SK-N-SH (cell line): ENCODE measurements around the gene CP. TPM values are rescaled to one million over a fixed set of nuclear protein-coding genes. Genes with fewer than 3 reads are reported as not detected.

Source experiments
- CTCF ChIA-PET: fragments of 300-600, 350-600 bp; formaldehyde crosslinking; extraction: SDS; loops from one replicate; lab custom pipeline; 2021; lab: Yijun Ruan, JAX
- POLR2A ChIA-PET: fragments of 350-600 bp; sonication (Branson Sonifier 250); formaldehyde crosslinking; extraction: SDS; loops from one replicate; lab custom pipeline; 2020; ENCODE audit warnings: antibody characterized with exemption, inconsistent platforms; lab: Yijun Ruan, JAX
- DNase-seq: peaks from one replicate; pipeline ENCODE4 v3.0.0; 2012
- H2AFZ ChIP-seq: fragments of 200-600 bp; sonication (generic); 2 replicates; pipeline ENCODE4 v1.8.1; 2016; ENCODE audit warnings: antibody characterized with exemption, mild to moderate bottlenecking, low read depth
- H3F3A ChIP-seq: fragments of 200-600 bp; sonication (generic); replicated peaks from 2 replicates; pipeline ENCODE3; 2016; ENCODE audit warnings: antibody characterized with exemption, mild to moderate bottlenecking; ENCODE audit not compliant: insufficient read depth
- H3K27ac ChIP-seq, 2 experiments: fragments of 200-500 bp in 1 of 2; fragments of 200-600 bp in 1 of 2; sonication (Bioruptor generic) in 1 of 2; sonication (generic), shearing (Covaris generic) in 1 of 2; 2 replicates each; pipeline versions ENCODE4 v1.5.1 to v1.6.1; 2014 to 2016; ENCODE audit warnings: low read depth in 2 of 2, inconsistent platforms in 1 of 2, low read length in 1 of 2, mild to moderate bottlenecking in 1 of 2, mixed read lengths in 1 of 2
- H3K27me3 ChIP-seq: fragments of 200-600 bp; sonication (generic), shearing (Covaris generic); 2 replicates; pipeline ENCODE4 v1.6.1; 2016; ENCODE audit warnings: mixed run types; ENCODE audit not compliant: insufficient read depth
- H3K36me3 ChIP-seq, 2 experiments: fragments of 200-500 bp in 1 of 2; fragments of 200-600 bp in 1 of 2; sonication (Bioruptor generic) in 1 of 2; sonication (generic) in 1 of 2; replicated peaks in 1 of 2; 2 replicates each; pipeline versions ENCODE3 to v1.5.1; 2014 to 2016; ENCODE audit warnings: low read length in 1 of 2, mild to moderate bottlenecking in 1 of 2; ENCODE audit not compliant: insufficient read depth in 2 of 2, control insufficient read depth in 1 of 2
- H3K4me1 ChIP-seq, 2 experiments: fragments of 200-500 bp in 1 of 2; fragments of 200-600 bp in 1 of 2; sonication (Bioruptor generic) in 1 of 2; sonication (generic), shearing (Covaris generic) in 1 of 2; 2 replicates each; pipeline versions ENCODE4 v1.5.1 to v1.6.1; 2014 to 2016; ENCODE audit warnings: low read depth in 1 of 2, low read length in 1 of 2, mixed run types in 1 of 2; ENCODE audit not compliant: insufficient read depth in 2 of 2, control insufficient read depth in 1 of 2
- H3K4me2 ChIP-seq: fragments of 200-600 bp; sonication (generic), shearing (Covaris generic); 2 replicates; pipeline ENCODE4 v1.6.1; 2017; ENCODE audit warnings: mixed run types
- H3K4me3 ChIP-seq, 2 experiments: fragments of 200-500 bp in 1 of 2; fragments of 200-600 bp in 1 of 2; sonication (Bioruptor generic) in 1 of 2; sonication (generic), shearing (Covaris generic) in 1 of 2; 2 replicates each; pipeline versions ENCODE4 v1.5.1 to v1.8.1; 2014 to 2016; ENCODE audit warnings: low read depth in 2 of 2, inconsistent platforms in 1 of 2, low read length in 1 of 2, mild to moderate bottlenecking in 1 of 2, mixed read lengths in 1 of 2, moderate library complexity in 1 of 2
- H3K79me2 ChIP-seq: fragments of 200-600 bp; sonication (generic); 2 replicates; pipeline ENCODE4 v1.8.1; 2017; ENCODE audit warnings: mild to moderate bottlenecking; ENCODE audit not compliant: insufficient read depth
- H3K9ac ChIP-seq: fragments of 200-600 bp; sonication (generic); 2 replicates; pipeline ENCODE4 v1.6.1; 2017; ENCODE audit warnings: mixed run types
- H3K9me2 ChIP-seq: fragments of 200-600 bp; sonication (generic); 2 replicates; pipeline ENCODE4 v1.6.1; 2017; ENCODE audit warnings: mixed run types
- H3K9me3 ChIP-seq: fragments of 200-600 bp; sonication (generic); 2 replicates; pipeline ENCODE4 v1.6.1; 2017; ENCODE audit warnings: mixed run types, mild to moderate bottlenecking, moderate library complexity
- H4K20me1 ChIP-seq: fragments of 200-600 bp; sonication (generic); 2 replicates; pipeline ENCODE4 v1.6.1; 2017; ENCODE audit warnings: mild to moderate bottlenecking, mixed run types; ENCODE audit not compliant: insufficient read depth
- CHD2 ChIP-seq: fragments of 150-350 bp; IDR thresholded peaks from 2 replicates; pipeline ENCODE4 v1.6.1; 2018; ENCODE audit warnings: low read length; ENCODE audit not compliant: partially characterized antibody
- CTCF ChIP-seq: fragments of 200-600 bp; sonication (generic); IDR thresholded peaks from 2 replicates; pipeline ENCODE4 v1.6.1; 2017; ENCODE audit warnings: antibody characterized with exemption, mild to moderate bottlenecking, moderate library complexity
- FOSL2 ChIP-seq: IDR thresholded peaks from 2 replicates; pipeline ENCODE4 v1.4.0; 2012; ENCODE audit warnings: low read depth, mild to moderate bottlenecking, moderate library complexity, borderline replicate concordance
- FOXJ3 ChIP-seq: sonication (generic); formaldehyde crosslinking; IDR thresholded peaks from 2 replicates; pipeline ENCODE4 v1.5.1; 2020; ENCODE audit warnings: mild to moderate bottlenecking, missing genetic modification reagents
- MEF2A ChIP-seq: IDR thresholded peaks from 2 replicates; pipeline ENCODE4 v1.4.0; 2012; ENCODE audit warnings: low read depth, borderline replicate concordance
- MXI1 ChIP-seq: IDR thresholded peaks from 2 replicates; pipeline ENCODE4 v1.6.1; 2012; ENCODE audit warnings: mild to moderate bottlenecking, low read depth, low read length, improper control_type of control experiment
- NRF1 ChIP-seq: IDR thresholded peaks from 2 replicates; pipeline ENCODE4 v1.6.1; 2012; ENCODE audit warnings: low read depth, mild to moderate bottlenecking, low read length
- RCOR1 ChIP-seq: fragments of 150-350 bp; IDR thresholded peaks from 2 replicates; pipeline ENCODE4 v1.6.1; 2017; ENCODE audit warnings: antibody characterized with exemption, low read length
- REST ChIP-seq: IDR thresholded peaks from 2 replicates; pipeline ENCODE4 v1.6.1; 2012; ENCODE audit warnings: mild to moderate bottlenecking, low read depth, low read length, moderate library complexity
- RFX5 ChIP-seq: IDR thresholded peaks from 2 replicates; pipeline ENCODE4 v1.6.1; 2012; ENCODE audit warnings: mild to moderate bottlenecking, improper control_type of control experiment, low read length
- RXRA ChIP-seq: IDR thresholded peaks from 2 replicates; pipeline ENCODE4 v1.4.0; 2012; ENCODE audit warnings: low read depth, mild to moderate bottlenecking, borderline replicate concordance
- SIN3A ChIP-seq: IDR thresholded peaks from 2 replicates; pipeline ENCODE4 v1.6.1; 2012; ENCODE audit warnings: low read depth, mild to moderate bottlenecking, low read length, moderate library complexity, borderline replicate concordance
- SMC3 ChIP-seq: IDR thresholded peaks from 2 replicates; pipeline ENCODE4 v1.6.1; 2012; ENCODE audit warnings: low read depth, low read length, improper control_type of control experiment
- TAF1 ChIP-seq: IDR thresholded peaks from 2 replicates; pipeline ENCODE4 v1.6.1; 2012; ENCODE audit warnings: low read depth, mild to moderate bottlenecking, low read length, moderate library complexity, borderline replicate concordance
- TCF12 ChIP-seq: IDR thresholded peaks from 2 replicates; pipeline ENCODE4 v1.4.0; 2012
- USF1 ChIP-seq: IDR thresholded peaks from 2 replicates; pipeline ENCODE4 v1.4.0; 2012; ENCODE audit warnings: low read depth, borderline replicate concordance
- YY1 ChIP-seq: IDR thresholded peaks from 2 replicates; pipeline ENCODE4 v1.4.0; 2012; ENCODE audit warnings: low read depth, mild to moderate bottlenecking
- WGBS: methylation state at CpG from one replicate; pipeline ENCODE4 v1.1.6; 2017; ENCODE audit warnings: low lambda C conversion rate; 5-methylcytosine and 5-hydroxymethylcytosine counted together
- polyA plus RNA-seq, 3 experiments: library from polyadenylated mRNA; depleted of rRNA; stranded (reverse); fragments of >200 nt; gene quantifications; 2 replicates each; pipeline ENCODE4 v1.2.3, GENCODE V29; 2012

Gene CP
- polyA plus RNA-seq, 1 of the 3 experiments (the other 2 are of a cell fraction) = not detected

GRCh38 chr3:149142682-149143081 is 78.9 kb downstream of the CP start:
- no peak for DNase-seq
- H3K79me2 ChIP-seq = no peaks in the 10 kb centered on the region
- H3K4me1 ChIP-seq = no peaks in the 10 kb centered on the region
- no peaks in the 10 kb centered on the region for H3K9me2 ChIP-seq
- peaks cover 6% of the 10 kb centered on the region for H3F3A ChIP-seq
- no peak overlapping the region for H3K4me2 ChIP-seq
- no peak overlapping the region for H3K4me3 ChIP-seq
- no peaks in the 10 kb centered on the region for H3K27me3 ChIP-seq
- H3K9me3 ChIP-seq = no peaks in the 10 kb centered on the region
- no peak overlapping the region for H2AFZ ChIP-seq
- CTCF ChIA-PET = no interaction called here
- no peaks in the 10 kb centered on the region for H4K20me1 ChIP-seq
- H3K27ac ChIP-seq = no peak overlapping the region
- WGBS = 96% methylated on average over 4 of the region's 4 CpGs
- H3K9ac ChIP-seq = no peak overlapping the region
- POLR2A ChIA-PET = no interaction called here
- peaks cover 34 to 44% of the 10 kb centered on the region in 2 experiments for H3K36me3 ChIP-seq
- TF ChIP-seq RFX5 (no peak), TCF12 (no peak), CTCF (no peak), NRF1 (no peak), USF1 (no peak), REST (no peak), SIN3A (no peak), RXRA (no peak), MEF2A (no peak), TAF1 (no peak), FOSL2 (no peak), RCOR1 (no peak), MXI1 (no peak), CHD2 (no peak), FOXJ3 (CRISPR knock-in tag) (no peak), YY1 (no peak), SMC3 (no peak)
